OCI-LY3 (cell line): ENCODE measurements around the gene CEP41.
"Not testable (repeated sequence)": the region's sequence is repeated elsewhere in the genome, so short reads cannot be mapped to it uniquely, and the experiment has no call there.

Experiments used
- EZH2phosphoT487 ChIP-seq: fragments of 200-600 bp; shearing (Covaris generic); IDR thresholded peaks from 2 replicates; pipeline ENCODE4 v1.6.1; 2018; ENCODE audit warnings: antibody characterized with exemption, mixed run types, low read depth
- TF ChIP-seq, protein P1 (sequence below): fragments of 200-600, 300-600 bp; sonication (generic); IDR thresholded peaks from 2 replicates; pipeline ENCODE4 v1.5.1; 2014; ENCODE audit warnings: antibody characterized with exemption, low read length, low read depth

DNA sequence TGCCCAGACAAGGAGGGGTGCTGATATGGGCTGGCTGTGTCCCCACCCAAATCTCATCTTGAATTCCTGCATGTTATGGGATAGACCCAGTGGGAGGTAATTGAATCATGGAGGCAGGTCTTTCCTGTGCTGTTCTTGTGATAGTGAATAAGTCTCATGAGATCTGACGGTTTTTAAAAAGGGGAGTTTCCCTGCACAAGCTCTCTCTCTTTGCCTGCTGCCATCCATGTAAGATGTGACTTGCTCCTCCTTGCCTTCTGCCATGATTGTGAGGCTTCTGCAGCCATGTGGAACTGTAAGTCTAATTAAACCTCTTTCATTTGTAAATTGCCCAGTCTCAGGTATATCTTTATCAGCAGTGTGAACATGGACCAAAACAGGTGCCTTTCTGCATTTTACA, 64.4 kb downstream of the CEP41 start:
- TF ChIP-seq EZH2phosphoT487, result not testable (repeated sequence)
- TF ChIP-seq, protein P1, sequence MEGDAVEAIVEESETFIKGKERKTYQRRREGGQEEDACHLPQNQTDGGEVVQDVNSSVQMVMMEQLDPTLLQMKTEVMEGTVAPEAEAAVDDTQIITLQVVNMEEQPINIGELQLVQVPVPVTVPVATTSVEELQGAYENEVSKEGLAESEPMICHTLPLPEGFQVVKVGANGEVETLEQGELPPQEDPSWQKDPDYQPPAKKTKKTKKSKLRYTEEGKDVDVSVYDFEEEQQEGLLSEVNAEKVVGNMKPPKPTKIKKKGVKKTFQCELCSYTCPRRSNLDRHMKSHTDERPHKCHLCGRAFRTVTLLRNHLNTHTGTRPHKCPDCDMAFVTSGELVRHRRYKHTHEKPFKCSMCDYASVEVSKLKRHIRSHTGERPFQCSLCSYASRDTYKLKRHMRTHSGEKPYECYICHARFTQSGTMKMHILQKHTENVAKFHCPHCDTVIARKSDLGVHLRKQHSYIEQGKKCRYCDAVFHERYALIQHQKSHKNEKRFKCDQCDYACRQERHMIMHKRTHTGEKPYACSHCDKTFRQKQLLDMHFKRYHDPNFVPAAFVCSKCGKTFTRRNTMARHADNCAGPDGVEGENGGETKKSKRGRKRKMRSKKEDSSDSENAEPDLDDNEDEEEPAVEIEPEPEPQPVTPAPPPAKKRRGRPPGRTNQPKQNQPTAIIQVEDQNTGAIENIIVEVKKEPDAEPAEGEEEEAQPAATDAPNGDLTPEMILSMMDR, result not testable (repeated sequence)
